Upper lobe of left lung (tissue), 6 donors: ENCODE data around the gene CNTD1. TPM values are rescaled to one million over a fixed set of nuclear protein-coding genes. Genes with fewer than 3 reads are reported as not detected.
A peak's percentile ranks its signal among the peaks of the same experiment; 100 is the strongest.

Experiments used
- ATAC-seq, 2 donors: fragments of 200-7000 bp; cut with Tn5 transposase; one replicate each; pipeline ENCODE4 v1.9.1; 2022; ENCODE audit warnings: mild to moderate bottlenecking in 2 of 2, moderate library complexity in 2 of 2; ENCODE audit not compliant: low FRiP score in 2 of 2
- DNase-seq, 2 donors: peaks; one replicate each; pipeline ENCODE4 v3.0.0-alpha.2; 2019 to 2020
- H3K27ac ChIP-seq, 4 donors: fragments of 200-600 bp; sonication (generic); one replicate each; pipeline ENCODE4 v1.5.1; 2016 to 2019
- H3K27me3 ChIP-seq, 4 donors: fragments of 200-600 bp; sonication (generic); one replicate each; pipeline ENCODE4 v1.5.1; 2017 to 2019
- H3K36me3 ChIP-seq, 4 donors: fragments of 200-600 bp; sonication (generic); one replicate each; pipeline ENCODE4 v1.5.1; 2016 to 2019
- H3K4me1 ChIP-seq, 4 donors: fragments of 200-600 bp; sonication (generic); one replicate each; pipeline ENCODE4 v1.5.1; 2018 to 2019
- H3K4me3 ChIP-seq, 4 donors: fragments of 200-600 bp; sonication (generic); one replicate each; pipeline ENCODE4 v1.5.1; 2017 to 2019; ENCODE audit warnings: mild to moderate bottlenecking in 2 of 4, moderate library complexity in 1 of 4
- H3K9me3 ChIP-seq, 4 donors: fragments of 200-600 bp; sonication (generic); one replicate each; pipeline ENCODE4 v1.5.1; 2018 to 2019
- CTCF ChIP-seq, 6 experiments: fragments of 450-650 bp in 4 of 6; fragments of 200-600 bp in 2 of 6; sonication (generic) in 2 of 6; IDR thresholded peaks; one replicate each; pipeline ENCODE4 v1.5.1; 2016 to 2019; ENCODE audit warnings: antibody characterized with exemption in 6 of 6
- EP300 ChIP-seq, 4 donors: sonication (generic); formaldehyde crosslinking; IDR thresholded peaks; one replicate each; pipeline ENCODE4 v1.5.1; 2017; ENCODE audit warnings: antibody characterized with exemption in 4 of 4, control low read depth in 2 of 4
- POLR2A ChIP-seq, 4 donors: fragments of 450-650 bp; IDR thresholded peaks; one replicate each; pipeline ENCODE4 v1.5.1; 2016 to 2017; ENCODE audit warnings: antibody characterized with exemption in 4 of 4, mild to moderate bottlenecking in 2 of 4
- POLR2AphosphoS5 ChIP-seq, 2 donors: sonication (generic); formaldehyde crosslinking; IDR thresholded peaks; one replicate each; pipeline ENCODE4 v1.5.1; 2017; ENCODE audit warnings: antibody characterized with exemption in 2 of 2
- WGBS, 2 donors: methylation state at CpG; one replicate each; pipeline ENCODE4 v1.1.5; 2017 to 2018; 5-methylcytosine and 5-hydroxymethylcytosine counted together
- total RNA-seq, 6 donors: library from RNA; depleted of rRNA in 4 of 6; stranded (reverse); fragments of >200 nt in 4 of 6; gene quantifications; one replicate each; pipeline versions ENCODE4 v1.1.0 to v1.2.1, GENCODE V29; 2016 to 2021
- donor health status: DM: no; HTN: no; CAD: no; lungs with moderate emphysema.
- donor health status: DM: no; HTN: yes; CAD: no; lungs with severe emphysema.

CNTD1 gene
- total RNA-seq, 6 donors from 2014 or later = 0.22 to 1.2 (median 0.39) TPM; not detected in 1

GRCh38 chr17:42787266-42787665 is 11.4 kb upstream of the CNTD1 start:
- Histone ChIP-seq H3K4me1 (peaks cover 4 to 20% (median 11%) of the 10 kb centered on the region in 4 donors), H3K4me3 (no peak overlapping the region), H3K9me3 (no peaks in the 10 kb centered on the region), H3K36me3 (no peaks in the 10 kb centered on the region), H3K27me3 (peaks cover 0 to 36% (median 6%) of the 10 kb centered on the region in 4 donors), H3K27ac (no peak overlapping the region)
- TF ChIP-seq EP300 (IDR thresholded peaks at IDR 0.05) (no peak), CTCF (IDR thresholded peaks at IDR 0.05) (no peak), POLR2AphosphoS5 (IDR thresholded peaks at IDR 0.05) (no peak), POLR2A (IDR thresholded peaks at IDR 0.05) (no peak)
- no peak for ATAC-seq
- DNase-seq = peak in 1 of 2 donors; percentile 12
- 86 to 91% methylated on average over 10 to 11 of the region's 11 CpGs for WGBS, 2 donors

GRCh38 chr17:42791948-42792347 is 6.7 kb upstream of the CNTD1 start:
- no peak overlapping the region for H3K27ac ChIP-seq
- peaks cover under 1 to 7% (median 4%) of the 10 kb centered on the region in 4 donors for H3K4me1 ChIP-seq
- WGBS, 2 donors = 75 to 83% methylated on average over 2 of the region's 2 CpGs
- TF ChIP-seq EP300 (IDR thresholded peaks at IDR 0.05) (no peak), CTCF (IDR thresholded peaks at IDR 0.05) (no peak)
- H3K36me3 ChIP-seq = peaks cover 0 to 8% (median 0%) of the 10 kb centered on the region in 4 donors
- H3K9me3 ChIP-seq = no peaks in the 10 kb centered on the region
- ATAC-seq (no peak), DNase-seq (no peak)
- H3K27me3 ChIP-seq = no peaks in the 10 kb centered on the region
- H3K4me3 ChIP-seq = no peak overlapping the region

- H3K27me3 ChIP-seq = no peaks in the 10 kb centered on the region
- no peaks in the 10 kb centered on the region for H3K9me3 ChIP-seq
- peaks cover 6 to 13% (median 10%) of the 10 kb centered on the region in 4 donors for H3K4me1 ChIP-seq
- no peak overlapping the region for H3K4me3 ChIP-seq
- no peak for ATAC-seq
- WGBS, 2 donors = 68 to 77% methylated on average over 5 of the region's 5 CpGs
- DNase-seq = no peak
- TF ChIP-seq CTCF (IDR thresholded peaks at IDR 0.05) (no peak), POLR2AphosphoS5 (IDR thresholded peaks at IDR 0.05) (no peak), POLR2A (IDR thresholded peaks at IDR 0.05) (no peak), EP300 (IDR thresholded peaks at IDR 0.05) (no peak)
- H3K27ac ChIP-seq = no peak overlapping the region
- H3K36me3 ChIP-seq = peaks cover 0 to 8% (median 0%) of the 10 kb centered on the region in 4 donors
Measured at GRCh38 chr17:42792545-42792944, 6.1 kb upstream of the CNTD1 start.

GRCh38 chr17:42795061-42795460 is 3.6 kb upstream of the CNTD1 start:
- TF ChIP-seq CTCF (IDR thresholded peaks at IDR 0.05) = no peak
- no peak for TF ChIP-seq POLR2A (IDR thresholded peaks at IDR 0.05)
- no peak for TF ChIP-seq EP300 (IDR thresholded peaks at IDR 0.05)
- no peak for TF ChIP-seq POLR2AphosphoS5 (IDR thresholded peaks at IDR 0.05)
- H3K9me3 ChIP-seq = no peaks in the 10 kb centered on the region
- no peak overlapping the region for H3K27ac ChIP-seq
- no peak overlapping the region for H3K4me3 ChIP-seq
- peaks cover 18 to 24% (median 22%) of the 10 kb centered on the region in 4 donors for H3K4me1 ChIP-seq
- DNase-seq (no peak), ATAC-seq (no peak)
- H3K27me3 ChIP-seq = no peaks in the 10 kb centered on the region
- H3K36me3 ChIP-seq = peaks cover 0 to 8% (median 0%) of the 10 kb centered on the region in 4 donors
- 28 to 68% methylated on average over 4 of the region's 4 CpGs for WGBS, 2 donors

- TF ChIP-seq POLR2A (IDR thresholded peaks at IDR 0.05) (no peak), POLR2AphosphoS5 (IDR thresholded peaks at IDR 0.05) (no peak), CTCF (IDR thresholded peaks at IDR 0.05) (no peak), EP300 (IDR thresholded peaks at IDR 0.05) (no peak)
- H3K9me3 ChIP-seq = no peaks in the 10 kb centered on the region
- peaks cover 18 to 24% (median 22%) of the 10 kb centered on the region in 4 donors for H3K4me1 ChIP-seq
- H3K27ac ChIP-seq = no peak overlapping the region
- DNase-seq (no peak), ATAC-seq (no peak)
- peaks cover 0 to 8% (median 0%) of the 10 kb centered on the region in 4 donors for H3K36me3 ChIP-seq
- H3K27me3 ChIP-seq = no peaks in the 10 kb centered on the region
- no peak overlapping the region for H3K4me3 ChIP-seq
- 83 to 88% methylated on average over 10 of the region's 10 CpGs for WGBS, 2 donors
Measured at GRCh38 chr17:42795465-42795864, 3.2 kb upstream of the CNTD1 start.
